Measurements from ENCODE around the gene HHAT.

The HHAT gene

GRCh38 chr1:210361665-210362064 lies 33.0 kb downstream of the HHAT start:
- no peak for DNase-seq

GRCh38 chr1:210362526-210362925 lies 33.8 kb downstream of the HHAT start:
- DNase-seq, result no peak

GRCh38 chr1:210363119-210363518 lies 34.4 kb downstream of the HHAT start:
- no peak for DNase-seq

- no peak for DNase-seq
Measured at GRCh38 chr1:210364479-210364878, 35.8 kb downstream of the HHAT start.

- DNase-seq, result no peak
Measured at GRCh38 chr1:210366767-210367166, 38.1 kb downstream of the HHAT start.

- no peak for DNase-seq
Measured at GRCh38 chr1:210367566-210367965, 38.9 kb downstream of the HHAT start.

- no peak for DNase-seq
Measured at GRCh38 chr1:210369425-210369824, 40.7 kb downstream of the HHAT start.

GRCh38 chr1:210371916-210372315 lies 43.2 kb downstream of the HHAT start:
- no peak for DNase-seq

GRCh38 chr1:210372491-210372890 lies 43.8 kb downstream of the HHAT start:
- no peak for DNase-seq

- DNase-seq, result no peak
Measured at GRCh38 chr1:210372931-210373627, 44.4 kb downstream of the HHAT start.

- DNase-seq, result no peak
Measured at GRCh38 chr1:210373628-210373877, 44.9 kb downstream of the HHAT start.

GRCh38 chr1:210373878-210374599 lies 45.3 kb downstream of the HHAT start:
- DNase-seq, result peak; percentile 69

GRCh38 chr1:210374600-210374953 lies 45.9 kb downstream of the HHAT start:
- DNase-seq, result no peak

- no peak for DNase-seq
Measured at GRCh38 chr1:210376836-210377372, 48.2 kb downstream of the HHAT start.

- DNase-seq, result no peak
Measured at GRCh38 chr1:210377731-210378333, 49.1 kb downstream of the HHAT start.

GRCh38 chr1:210378736-210379135 lies 50.0 kb downstream of the HHAT start:
- no peak for DNase-seq

GRCh38 chr1:210381934-210382333 lies 53.2 kb downstream of the HHAT start:
- DNase-seq, result no peak

- DNase-seq, result no peak
Measured at GRCh38 chr1:210384625-210385024, 55.9 kb downstream of the HHAT start.

- no peak for DNase-seq
Measured at GRCh38 chr1:210385228-210385627, 56.5 kb downstream of the HHAT start.

GRCh38 chr1:210394281-210394821 lies 65.6 kb downstream of the HHAT start:
- DNase-seq, result no peak

- DNase-seq, result no peak
Measured at GRCh38 chr1:210396541-210396940, 67.8 kb downstream of the HHAT start.

GRCh38 chr1:210397252-210397651 lies 68.5 kb downstream of the HHAT start:
- no peak for DNase-seq

GRCh38 chr1:210397681-210398080 lies 69.0 kb downstream of the HHAT start:
- DNase-seq, result no peak

GRCh38 chr1:210398466-210398865 lies 69.8 kb downstream of the HHAT start:
- no peak for DNase-seq
